HCT116 (cell line): ENCODE measurements around the gene PRKCA. TPM values are rescaled to one million over a fixed set of nuclear protein-coding genes. Genes with fewer than 3 reads are reported as not detected.

ENCODE experiments used
- ATAC-seq: fragments of 200-7000 bp; cut with Tn5 transposase; 2 replicates; pipeline ENCODE4 v1.9.1; 2020; ENCODE audit warnings: mild to moderate bottlenecking, moderate library complexity
- BruUV-seq: library from RNA; stranded (reverse); fragments of 400-500 nt; replicated peaks from 2 replicates; lab custom pipeline; 2021; lab: Mats Ljungman, UMichigan
- CTCF ChIA-PET: fragments of 300-600 bp; sonication (Branson Sonifier 250); formaldehyde crosslinking; loops from one replicate; lab custom pipeline; 2021; ENCODE audit warnings: antibody characterized with exemption; lab: Charles Lee
- POLR2A ChIA-PET: fragments of 300-600, 350-600 bp; sonication (Branson Sonifier 250); formaldehyde crosslinking; loops from one replicate; lab custom pipeline; 2021; ENCODE audit warnings: antibody characterized with exemption; lab: Charles Lee
- RAD21 ChIA-PET, 2 experiments: fragments of 300-600 bp; sonication (Branson Sonifier 250); formaldehyde crosslinking; loops; one replicate each; lab custom pipeline; 2023; ENCODE audit warnings: low total read pairs in 2 of 2; ENCODE audit not compliant: uncharacterized antibody in 2 of 2, unreplicated experiment in 2 of 2, low non-redundant PET in 1 of 2; lab: Charles Lee
- DNase-seq: peaks from one replicate; pipeline ENCODE4 v3.0.0-alpha.2; 2010; ENCODE audit warnings: low read depth, low spot score
- H2AFZ ChIP-seq: fragments of 200-600 bp; shearing (Covaris generic), sonication (generic); 2 replicates; pipeline ENCODE4 v1.6.1; 2017; ENCODE audit warnings: low read depth, mixed run types, mixed read lengths, antibody characterized with exemption, low read length; ENCODE audit not compliant: poor library complexity, severe bottlenecking
- H3K27ac ChIP-seq: 2 replicates; pipeline ENCODE4 v1.5.1; 2012; ENCODE audit warnings: low read depth, low read length
- H3K27me3 ChIP-seq: fragments of 200-600 bp; sonication (generic); 2 replicates; pipeline ENCODE4 v1.6.1; 2016; ENCODE audit warnings: mixed run types, low read length, mixed read lengths; ENCODE audit not compliant: insufficient read depth
- H3K36me3 ChIP-seq, 2 experiments: fragments of 200-500 bp in 1 of 2; fragments of 200-600 bp in 1 of 2; sonication (Bioruptor generic) in 1 of 2; sonication (generic) in 1 of 2; 2 replicates each; pipeline versions ENCODE4 v1.5.1 to v1.6.1; 2014 to 2016; ENCODE audit warnings: low read length in 2 of 2, inconsistent platforms in 1 of 2, mixed read lengths in 1 of 2, mixed run types in 1 of 2; ENCODE audit not compliant: insufficient read depth in 2 of 2, control insufficient read depth in 1 of 2
- H3K4me1 ChIP-seq, 2 experiments: fragments of 200-600 bp in 1 of 2; sonication (generic) in 1 of 2; 2 replicates each; pipeline versions ENCODE4 v1.5.1 to v1.6.1; 2012 to 2017; ENCODE audit warnings: low read length in 2 of 2, inconsistent platforms in 1 of 2, mild to moderate bottlenecking in 1 of 2, mixed read lengths in 1 of 2, mixed run types in 1 of 2, moderate library complexity in 1 of 2; ENCODE audit not compliant: insufficient read depth in 2 of 2, control insufficient read depth in 1 of 2
- H3K4me2 ChIP-seq: fragments of 200-600 bp; sonication (generic); 2 replicates; pipeline ENCODE4 v1.6.1; 2017; ENCODE audit warnings: mixed run types, low read length, mixed read lengths
- H3K4me3 ChIP-seq, 2 experiments: fragments of 200-600 bp in 1 of 2; sonication (generic) in 1 of 2; replicated peaks in 1 of 2; 2 replicates each; pipeline ENCODE4 v1.5.1; 2011 to 2016; ENCODE audit warnings: low read length in 2 of 2, control low read depth in 1 of 2, low read depth in 1 of 2, mild to moderate bottlenecking in 1 of 2, mixed read lengths in 1 of 2, mixed run types in 1 of 2
- H3K79me2 ChIP-seq: fragments of 200-600 bp; sonication (generic); 2 replicates; pipeline ENCODE4 v1.6.1; 2017; ENCODE audit warnings: mild to moderate bottlenecking, mixed run types, low read length, moderate library complexity, mixed read lengths; ENCODE audit not compliant: insufficient read depth
- H3K9ac ChIP-seq: fragments of 200-600 bp; sonication (generic); 2 replicates; pipeline ENCODE4 v1.6.1; 2016; ENCODE audit warnings: low read length, mixed read lengths
- H3K9me2 ChIP-seq: fragments of 200-600 bp; sonication (generic), shearing (Covaris generic); 2 replicates; pipeline ENCODE4 v1.6.1; 2017; ENCODE audit warnings: mixed run types, mild to moderate bottlenecking, moderate library complexity; ENCODE audit not compliant: insufficient read depth
- H3K9me3 ChIP-seq, 2 experiments: fragments of 200-500 bp in 1 of 2; fragments of 200-600 bp in 1 of 2; sonication (Bioruptor generic) in 1 of 2; sonication (generic) in 1 of 2; 2 replicates each; pipeline ENCODE4 v1.6.1; 2014 to 2017; ENCODE audit warnings: low read length in 2 of 2, mixed read lengths in 2 of 2, inconsistent platforms in 1 of 2, low read depth in 1 of 2, mild to moderate bottlenecking in 1 of 2, mixed run types in 1 of 2, moderate library complexity in 1 of 2; ENCODE audit not compliant: control insufficient read depth in 1 of 2, insufficient read depth in 1 of 2
- H4K20me1 ChIP-seq: fragments of 200-600 bp; sonication (generic), shearing (Covaris generic); 2 replicates; pipeline ENCODE4 v1.6.1; 2017; ENCODE audit warnings: mixed run types, mild to moderate bottlenecking, moderate library complexity; ENCODE audit not compliant: insufficient read depth
- CBX3 ChIP-seq: IDR thresholded peaks from 2 replicates; pipeline ENCODE4 v1.6.1; 2012; ENCODE audit warnings: low read depth
- CEBPB ChIP-seq: IDR thresholded peaks from 2 replicates; pipeline ENCODE4 v1.6.1; 2012; ENCODE audit warnings: low read depth
- EGR1 ChIP-seq: IDR thresholded peaks from 2 replicates; pipeline ENCODE4 v1.6.1; 2012; ENCODE audit warnings: low read depth
- ELF1 ChIP-seq: IDR thresholded peaks from 2 replicates; pipeline ENCODE4 v1.6.1; 2012; ENCODE audit warnings: low read depth, borderline replicate concordance
- FOSL1 ChIP-seq: IDR thresholded peaks from 2 replicates; pipeline ENCODE4 v1.6.1; 2012; ENCODE audit warnings: low read depth
- JUND ChIP-seq: IDR thresholded peaks from 2 replicates; pipeline ENCODE4 v1.6.1; 2012
- POLR2AphosphoS5 ChIP-seq: IDR thresholded peaks from 2 replicates; pipeline ENCODE4 v1.6.1; 2011; ENCODE audit warnings: mild to moderate bottlenecking, low read depth, low read length, moderate library complexity
- SIN3A ChIP-seq: IDR thresholded peaks from 2 replicates; pipeline ENCODE4 v1.6.1; 2012; ENCODE audit warnings: low read depth
- SP1 ChIP-seq: IDR thresholded peaks from 2 replicates; pipeline ENCODE4 v1.6.1; 2012; ENCODE audit warnings: low read depth
- TCF7L2 ChIP-seq: IDR thresholded peaks from 2 replicates; pipeline ENCODE4 v1.7.0; 2011; ENCODE audit warnings: borderline replicate concordance, inconsistent platforms; ENCODE audit not compliant: insufficient read depth, insufficient read length; ENCODE audit errors: extremely low read depth
- YY1 ChIP-seq: IDR thresholded peaks from 2 replicates; pipeline ENCODE4 v1.6.1; 2011; ENCODE audit warnings: low read length, low read depth, moderate library complexity, mild to moderate bottlenecking; ENCODE audit not compliant: insufficient replicate concordance; ENCODE audit errors: extremely low read depth
- intact Hi-C: fragments of 100-400 bp; cut with micrococcal nuclease; formaldehyde crosslinking; loops from 2 replicates; pipeline ENCODE4 v1.10.0; 2022
- total RNA-seq: library from RNA; stranded (reverse); gene quantifications from one replicate; pipeline ENCODE4 v1.2.1, GENCODE V29; 2021; ENCODE audit not compliant: unreplicated experiment

Gene PRKCA
- total RNA-seq, 1 experiment from 2014 or later, result 18.8 TPM

GRCh38 chr17:66848496-66848895 lies 546.1 kb downstream of the PRKCA start (continued):
- TF ChIP-seq CBX3 (no peak), EGR1 (no peak), FOSL1 (no peak), POLR2AphosphoS5 (no peak), SP1 (no peak), SIN3A (no peak), ELF1 (no peak), CEBPB (no peak)
- TF ChIP-seq, all 23 proteins: peak for 0

GRCh38 chr17:66849032-66849655 lies 546.7 kb downstream of the PRKCA start:
- H3K27ac ChIP-seq, result no peak overlapping the region
- H2AFZ ChIP-seq, result no peak overlapping the region
- no TSS peak for BruUV-seq
- H3K9ac ChIP-seq, result no peak overlapping the region
- H3K4me1 ChIP-seq, result no peaks in the 10 kb centered on the region
- H4K20me1 ChIP-seq, result no peaks in the 10 kb centered on the region
- peaks cover 19% of the 10 kb centered on the region; the same call in 1 of the 2 replicates for H3K27me3 ChIP-seq
- CTCF ChIA-PET, result no interaction called here
- POLR2A ChIA-PET, result no interaction called here
- no peaks in the 10 kb centered on the region for H3K9me2 ChIP-seq
- H3K4me2 ChIP-seq, result no peak overlapping the region
- intact Hi-C loops, result no loop called here
- RAD21 ChIA-PET, result no interaction called here
- no peak for TF ChIP-seq JUND
- TF ChIP-seq TCF7L2, result no peak
- no peak for TF ChIP-seq YY1
- H3K36me3 ChIP-seq, result no peaks in the 10 kb centered on the region
- H3K79me2 ChIP-seq, result no peaks in the 10 kb centered on the region
- no peaks in the 10 kb centered on the region for H3K9me3 ChIP-seq
- DNase-seq (no peak), ATAC-seq (no peak)
- H3K4me3 ChIP-seq, result no peak overlapping the region
